AG09319 (cell line): ENCODE data around the gene ASCC1.

ENCODE experiments used
- DNase-seq: peaks from one replicate; pipeline ENCODE4 v3.0.0-alpha.2; 2010; ENCODE audit warnings: low read depth; ENCODE audit errors: extremely low read depth
- TF ChIP-seq, protein P1 (sequence below): IDR thresholded peaks from 2 replicates; pipeline ENCODE4 v1.5.1; 2011; ENCODE audit warnings: low read depth, mild to moderate bottlenecking, inconsistent platforms, low read length, moderate library complexity

Gene ASCC1

GRCh38 chr10:72069751-72070526 lies 146.1 kb downstream of the ASCC1 start:
- DNase-seq, result no peak
- TF ChIP-seq, protein P1, sequence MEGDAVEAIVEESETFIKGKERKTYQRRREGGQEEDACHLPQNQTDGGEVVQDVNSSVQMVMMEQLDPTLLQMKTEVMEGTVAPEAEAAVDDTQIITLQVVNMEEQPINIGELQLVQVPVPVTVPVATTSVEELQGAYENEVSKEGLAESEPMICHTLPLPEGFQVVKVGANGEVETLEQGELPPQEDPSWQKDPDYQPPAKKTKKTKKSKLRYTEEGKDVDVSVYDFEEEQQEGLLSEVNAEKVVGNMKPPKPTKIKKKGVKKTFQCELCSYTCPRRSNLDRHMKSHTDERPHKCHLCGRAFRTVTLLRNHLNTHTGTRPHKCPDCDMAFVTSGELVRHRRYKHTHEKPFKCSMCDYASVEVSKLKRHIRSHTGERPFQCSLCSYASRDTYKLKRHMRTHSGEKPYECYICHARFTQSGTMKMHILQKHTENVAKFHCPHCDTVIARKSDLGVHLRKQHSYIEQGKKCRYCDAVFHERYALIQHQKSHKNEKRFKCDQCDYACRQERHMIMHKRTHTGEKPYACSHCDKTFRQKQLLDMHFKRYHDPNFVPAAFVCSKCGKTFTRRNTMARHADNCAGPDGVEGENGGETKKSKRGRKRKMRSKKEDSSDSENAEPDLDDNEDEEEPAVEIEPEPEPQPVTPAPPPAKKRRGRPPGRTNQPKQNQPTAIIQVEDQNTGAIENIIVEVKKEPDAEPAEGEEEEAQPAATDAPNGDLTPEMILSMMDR, result no peak; the same call in 1 of the 2 replicates

DNA sequence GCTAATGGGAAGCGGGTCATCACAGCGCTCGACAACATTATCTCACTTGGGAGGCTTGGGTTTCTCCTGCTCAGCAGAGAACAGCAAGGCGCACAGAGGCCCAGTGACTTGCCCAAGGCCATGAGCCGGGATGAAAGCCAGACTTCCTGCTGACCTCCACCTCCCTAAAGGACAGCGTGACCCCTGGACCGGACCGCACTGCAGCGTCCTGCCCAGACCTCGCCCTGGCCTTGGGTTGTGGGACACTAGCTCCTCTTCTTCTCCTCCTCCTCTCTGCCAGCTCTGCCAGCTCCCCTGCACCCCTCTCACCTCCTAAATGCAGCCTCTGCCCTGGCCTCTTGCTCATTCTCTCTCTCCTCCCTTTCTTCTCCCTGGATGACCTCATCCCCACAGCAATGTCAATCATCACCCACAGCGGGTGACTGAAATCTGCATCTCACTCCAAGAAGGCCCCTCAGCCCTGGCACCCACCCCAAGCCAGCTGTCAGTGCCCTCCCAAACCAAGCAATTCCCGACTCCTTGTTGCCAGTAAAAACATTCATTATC lies 147.1 kb downstream of the ASCC1 start:
- TF ChIP-seq, protein P1, result no peak
- DNase-seq, result no peak

DNA sequence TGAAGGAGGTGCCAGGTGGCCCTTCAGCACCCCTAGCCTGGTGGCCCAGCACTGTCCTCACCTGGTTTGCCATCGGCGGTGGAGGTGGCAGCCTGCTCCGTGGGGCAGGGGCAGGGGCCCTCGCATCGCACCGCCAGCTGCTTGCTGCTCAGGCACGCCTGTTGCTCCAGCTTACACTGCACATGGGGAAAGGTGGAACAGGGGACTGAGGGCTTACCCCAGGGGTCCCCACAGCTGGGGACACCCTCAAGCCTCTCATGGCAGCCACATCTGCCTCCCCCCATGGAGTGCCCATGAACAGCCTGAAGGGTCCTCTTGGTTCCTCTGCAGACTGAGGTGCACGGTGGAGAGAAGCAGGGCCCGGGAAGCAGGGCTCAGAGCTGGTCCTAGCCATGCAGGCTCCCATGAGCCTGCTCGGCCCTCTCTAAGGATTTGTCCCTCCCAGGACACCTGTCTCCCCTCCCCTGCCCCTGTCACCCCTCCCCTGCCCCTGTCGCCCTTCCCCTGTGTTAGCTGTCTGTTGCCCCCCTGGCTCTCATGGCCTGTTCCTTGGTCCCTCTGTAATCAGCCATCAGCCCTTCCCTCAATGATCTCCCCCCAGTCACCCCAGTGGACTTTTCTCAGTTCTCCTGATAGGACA lies 147.8 kb downstream of the ASCC1 start:
- TF ChIP-seq, protein P1, result no peak
- no peak for DNase-seq

DNA sequence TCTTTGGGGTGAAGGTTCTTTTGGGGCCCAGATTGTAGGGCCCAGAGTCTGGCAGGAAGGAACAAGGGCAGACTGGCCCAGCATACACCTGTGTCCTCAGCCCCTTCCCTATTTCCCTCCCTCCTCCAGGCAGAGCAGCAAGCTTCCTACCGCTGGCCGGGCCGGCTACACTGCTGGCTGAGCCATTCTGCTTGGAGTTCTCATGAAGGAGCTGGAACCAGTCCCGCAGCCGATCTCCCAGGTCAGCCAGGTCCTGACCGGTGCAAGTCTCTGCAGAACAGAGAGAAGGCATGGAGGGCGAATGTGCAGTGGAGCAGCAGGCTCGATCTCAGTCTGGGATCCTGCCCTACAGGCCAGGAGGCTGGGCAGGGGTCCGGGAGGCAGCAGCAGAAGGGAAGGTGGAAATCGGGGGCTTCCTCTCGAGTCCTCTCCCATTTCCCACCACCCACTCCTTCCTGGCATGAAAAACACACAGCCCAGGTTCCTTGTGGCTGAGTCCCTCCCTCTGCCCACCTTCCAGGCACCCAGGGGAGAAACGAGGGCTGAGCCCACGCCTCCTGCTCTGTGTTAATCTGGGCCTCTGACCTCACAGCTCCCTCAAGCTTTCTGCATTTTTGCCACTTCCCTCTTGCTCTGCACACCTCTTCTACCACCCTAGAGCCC lies 148.5 kb downstream of the ASCC1 start:
- TF ChIP-seq, protein P1, result no peak
- DNase-seq, result no peak

DNA sequence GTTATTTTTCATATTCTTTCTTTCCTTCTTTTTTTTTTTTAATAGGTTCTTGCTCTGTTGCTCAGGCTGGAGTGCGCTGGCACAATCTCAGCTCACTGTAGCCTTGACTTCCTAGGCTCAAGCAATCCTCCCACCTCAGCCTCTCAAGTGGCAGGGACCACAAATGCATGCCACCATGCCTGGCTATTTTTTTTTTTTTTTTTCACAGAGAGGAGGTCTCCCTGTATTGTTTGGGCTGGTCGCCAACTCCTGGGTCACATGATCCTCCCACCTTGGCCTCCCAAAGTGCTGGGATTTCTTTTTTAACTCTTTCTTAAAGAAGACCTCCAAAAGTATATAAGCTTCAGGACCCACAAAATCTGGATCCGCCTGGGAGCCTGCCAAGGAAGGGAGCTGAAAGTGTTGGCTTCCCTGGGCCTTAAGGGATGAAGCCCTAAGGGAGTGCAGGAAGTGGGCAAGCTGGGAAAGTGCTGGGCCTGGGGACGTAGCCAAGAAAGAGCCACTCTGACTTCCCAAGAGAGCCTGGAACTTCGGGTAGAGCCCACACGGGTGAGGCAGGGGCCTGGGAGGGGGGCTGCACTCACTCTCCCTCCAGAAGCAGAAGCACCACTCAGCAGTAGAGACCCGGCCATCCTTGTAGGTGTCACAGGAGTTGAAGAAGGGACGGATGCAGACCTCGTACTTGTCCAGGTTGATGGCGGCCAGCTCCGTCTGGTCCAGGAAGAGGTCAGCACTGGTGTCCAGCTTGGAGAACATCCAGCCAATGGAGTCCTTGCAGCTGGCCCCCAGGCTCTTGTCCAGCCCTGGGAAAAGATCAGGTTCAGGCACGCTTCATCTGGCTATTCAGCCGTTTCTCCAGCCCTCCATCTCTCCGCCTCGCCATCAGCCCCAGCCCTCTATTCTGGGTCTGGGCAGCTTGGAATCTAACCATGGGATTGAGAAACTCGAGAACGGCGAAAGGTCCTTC lies 149.5 kb downstream of the ASCC1 start:
- TF ChIP-seq, protein P1, result no peak
- no peak for DNase-seq

- DNase-seq, result peak; percentile 5
- TF ChIP-seq, protein P1, result no peak
These were observed 150.5 kb downstream of the ASCC1 start for GRCh38 chr10:72065439-72066025.
